ENCODE measurements around the gene CACNB2.

GRCh38 chr10:18542832-18543231 is 402.6 kb downstream of the CACNB2 start:
- no peak for TF ChIP-seq CTCF (conservative IDR thresholded peaks at IDR 0.05 in 1 of 2, IDR thresholded peaks at IDR 0.05 in 1 of 2; ENCODE audit: extremely low read depth in 1 of 2, insufficient read depth in 1 of 2, low read depth in 1 of 2, low read length in 2 of 2)
- TF ChIP-seq EZH2 (IDR thresholded peaks at IDR 0.05; ENCODE audit: borderline replicate concordance, low read length) = no peak
